ENCODE results near the gene UBAP1L. TPM values are rescaled to one million over a fixed set of nuclear protein-coding genes. Genes with fewer than 3 reads are reported as not detected.
A peak's percentile ranks its signal among the peaks of the same experiment; 100 is the strongest.
"Not testable (repeated sequence)": the region's sequence is repeated elsewhere in the genome, so short reads cannot be mapped to it uniquely, and the experiment has no call there.

Gene UBAP1L
- 1 to 10 TPM; 3.0 to 3.3 TPM for total RNA-seq

- POLR2A ChIA-PET: interaction anchor here (1.0 kb wide), 1 partner anchor 189 kb away, joined by 3 read pairs; the partner anchor contains the start of gene RNU5B-1
- H3K27me3 Mint-ChIP-seq: no peaks in the 10 kb centered on the region
- peaks cover 43% of the 10 kb centered on the region for H3K36me3 Mint-ChIP-seq (ENCODE audit: low read depth)
- no peak for DNase-seq
- CTCF ChIA-PET: interaction anchor here (2.0 kb wide), 1 partner anchor 81 kb away, joined by 5 read pairs; no protein-coding TSS in a partner anchor
- H3K4me1 Mint-ChIP-seq: peaks cover 2% of the 10 kb centered on the region
- no peaks in the 10 kb centered on the region for H3K9me3 Mint-ChIP-seq
- H3K4me3 Mint-ChIP-seq: no peak within 1 kb of the TSS
- no peak within 1 kb of the TSS for H3K27ac Mint-ChIP-seq
Observed at GRCh38 chr15:65115086-65115485, at the start of gene UBAP1L. Gene UBAP1L (minus strand): TSS chr15:65115200. CDS start chr15:65106215, 8,985 bp downstream.

GRCh38 chr15:65164139-65164538 lies 49.1 kb upstream of the UBAP1L start:
- CTCF ChIA-PET: interaction anchor here (0.9 kb wide), 1 partner anchor 28 kb away, joined by 4 read pairs; no protein-coding TSS in a partner anchor

GRCh38 chr15:65163041-65163440 lies 48.0 kb upstream of the UBAP1L start:
- Mint-ChIP-seq H3K9me3 (no peaks in the 10 kb centered on the region), H3K36me3 (ENCODE audit: low read depth) (peaks cover 24% of the 10 kb centered on the region), H3K4me1 (no peaks in the 10 kb centered on the region), H3K4me3 (no peak overlapping the region), H3K27me3 (no peaks in the 10 kb centered on the region), H3K27ac (no peak overlapping the region)
- POLR2A ChIA-PET: interaction anchor here (2.3 kb wide), 1 partner anchor 142 kb away, joined by 7 read pairs; the partner anchor contains the start of gene RNU5B-1
- no peak for DNase-seq
- CTCF ChIA-PET: no interaction called here

More at GRCh38 chr15:65164139-65164538, 49.1 kb upstream of the UBAP1L start:
- no peaks in the 10 kb centered on the region for H3K9me3 Mint-ChIP-seq
- H3K27me3 Mint-ChIP-seq: no peaks in the 10 kb centered on the region
- no peaks in the 10 kb centered on the region for H3K4me1 Mint-ChIP-seq
- no peak overlapping the region for H3K27ac Mint-ChIP-seq
- DNase-seq: no peak
- POLR2A ChIA-PET: interaction anchor here (1.1 kb wide), 1 partner anchor 30 kb away, joined by 3 read pairs; the partner anchor contains the start of gene PDCD7
- H3K36me3 Mint-ChIP-seq (ENCODE audit: low read depth): peaks cover 23% of the 10 kb centered on the region
- H3K4me3 Mint-ChIP-seq: no peak overlapping the region

- H3K27ac Mint-ChIP-seq: no peak overlapping the region
- ChIA-PET POLR2A (interaction anchor here (1.3 kb wide), 1 partner anchor 23 kb away, joined by 3 read pairs; the partner anchor contains the start of gene PDCD7), CTCF (interaction anchor here (1.3 kb wide), 1 partner anchor 8 kb away, joined by 4 read pairs; no protein-coding TSS in a partner anchor)
- H3K27me3 Mint-ChIP-seq: no peaks in the 10 kb centered on the region
- DNase-seq: no peak
- H3K9me3 Mint-ChIP-seq: no peaks in the 10 kb centered on the region
- H3K4me3 Mint-ChIP-seq: no peak overlapping the region
- peaks cover 33% of the 10 kb centered on the region for H3K36me3 Mint-ChIP-seq (ENCODE audit: low read depth)
- H3K4me1 Mint-ChIP-seq: no peaks in the 10 kb centered on the region
Observed at GRCh38 chr15:65156692-65157091, 41.7 kb upstream of the UBAP1L start.

- H3K9me3 Mint-ChIP-seq: no peaks in the 10 kb centered on the region
- no peak for DNase-seq
- no peak overlapping the region for H3K27ac Mint-ChIP-seq
- no peaks in the 10 kb centered on the region for H3K4me1 Mint-ChIP-seq
- no peak overlapping the region for H3K4me3 Mint-ChIP-seq
- CTCF ChIA-PET: no interaction called here
- no peaks in the 10 kb centered on the region for H3K27me3 Mint-ChIP-seq
- peaks cover 36% of the 10 kb centered on the region for H3K36me3 Mint-ChIP-seq (ENCODE audit: low read depth)
- POLR2A ChIA-PET: no interaction called here
Observed at GRCh38 chr15:65154720-65155119, 39.7 kb upstream of the UBAP1L start.

- CTCF ChIA-PET: interaction anchor here (1.4 kb wide), 1 partner anchor 9 kb away, joined by 4 read pairs; no protein-coding TSS in a partner anchor
Observed at GRCh38 chr15:65147902-65148301, 32.9 kb upstream of the UBAP1L start.

GRCh38 chr15:65146438-65146837 lies 31.4 kb upstream of the UBAP1L start:
- Mint-ChIP-seq H3K9me3 (no peaks in the 10 kb centered on the region), H3K27ac (no peak overlapping the region), H3K4me3 (no peak overlapping the region), H3K36me3 (ENCODE audit: low read depth) (peaks cover 21% of the 10 kb centered on the region), H3K4me1 (no peaks in the 10 kb centered on the region), H3K27me3 (no peaks in the 10 kb centered on the region)
- no peak for DNase-seq
- CTCF ChIA-PET: no interaction called here
- POLR2A ChIA-PET: interaction anchor here (0.6 to 1.3 kb wide), 2 partner anchors 62 to 73 kb away, joined by 3 to 4 read pairs; no protein-coding TSS in a partner anchor

More at GRCh38 chr15:65147902-65148301, 32.9 kb upstream of the UBAP1L start:
- Mint-ChIP-seq H3K27ac (no peak overlapping the region), H3K4me1 (no peaks in the 10 kb centered on the region), H3K27me3 (no peaks in the 10 kb centered on the region), H3K9me3 (no peaks in the 10 kb centered on the region), H3K4me3 (no peak overlapping the region), H3K36me3 (ENCODE audit: low read depth) (peaks cover 26% of the 10 kb centered on the region)
- DNase-seq: no peak
- POLR2A ChIA-PET: interaction anchor here (1.0 kb wide), 1 partner anchor 9 kb away, joined by 3 read pairs; no protein-coding TSS in a partner anchor

- CTCF ChIA-PET; H3K9me3 Mint-ChIP-seq; H3K36me3 Mint-ChIP-seq (ENCODE audit: low read depth); H3K4me1 Mint-ChIP-seq; H3K27ac Mint-ChIP-seq; H3K4me3 Mint-ChIP-seq; H3K27me3 Mint-ChIP-seq; DNase-seq: not testable (repeated sequence)
- POLR2A ChIA-PET: interaction anchor here (1.1 kb wide), 1 partner anchor 10 kb away, joined by 3 read pairs; no protein-coding TSS in a partner anchor
Observed at GRCh38 chr15:65138631-65139030, 23.6 kb upstream of the UBAP1L start.

GRCh38 chr15:65137893-65138292 lies 22.9 kb upstream of the UBAP1L start:
- H3K4me1 Mint-ChIP-seq, CTCF ChIA-PET, POLR2A ChIA-PET: not testable (repeated sequence)

GRCh38 chr15:65137089-65137488 lies 22.1 kb upstream of the UBAP1L start:
- H3K4me1 Mint-ChIP-seq: peaks cover 13% of the 10 kb centered on the region
- CTCF ChIA-PET; H3K36me3 Mint-ChIP-seq (ENCODE audit: low read depth); H3K4me3 Mint-ChIP-seq; H3K27ac Mint-ChIP-seq; POLR2A ChIA-PET; H3K9me3 Mint-ChIP-seq; DNase-seq; H3K27me3 Mint-ChIP-seq: not testable (repeated sequence)

More at GRCh38 chr15:65137893-65138292, 22.9 kb upstream of the UBAP1L start:
- not testable (repeated sequence) for H3K36me3 Mint-ChIP-seq (ENCODE audit: low read depth); H3K9me3 Mint-ChIP-seq; H3K4me3 Mint-ChIP-seq; H3K27me3 Mint-ChIP-seq; H3K27ac Mint-ChIP-seq; DNase-seq

GRCh38 chr15:65134538-65134937 lies 19.5 kb upstream of the UBAP1L start:
- CTCF ChIA-PET: interaction anchor here (1.3 to 1.6 kb wide), 2 partner anchors 33 to 152 kb away, joined by 4 to 7 read pairs; partner anchors contain the start of gene PARP16

GRCh38 chr15:65133548-65134200 lies 18.7 kb upstream of the UBAP1L start, which contains the start of gene PDCD7:
Gene PDCD7 (minus strand): TSS chr15:65133808. CDS start chr15:65133781, 27 bp downstream.
- peaks cover 12% of the 10 kb centered on the region for H3K36me3 Mint-ChIP-seq (ENCODE audit: low read depth)
- peaks cover 30% of the 10 kb centered on the region for H3K4me1 Mint-ChIP-seq

More at GRCh38 chr15:65134538-65134937, 19.5 kb upstream of the UBAP1L start:
- no peak overlapping the region for H3K27ac Mint-ChIP-seq
- peaks cover 2% of the 10 kb centered on the region for H3K9me3 Mint-ChIP-seq
- peaks cover 26% of the 10 kb centered on the region for H3K4me1 Mint-ChIP-seq
- no peaks in the 10 kb centered on the region for H3K27me3 Mint-ChIP-seq
- H3K36me3 Mint-ChIP-seq (ENCODE audit: low read depth): peaks cover 9% of the 10 kb centered on the region
- no peak for DNase-seq
- POLR2A ChIA-PET: interaction anchor here (0.9 to 2.4 kb wide), 9 partner anchors 10 to 747 kb away, joined by 3 to 19 read pairs (median 7); partner anchors contain the start of genes CLPX, PARP16, RNU5B-1 and TRIP4
- H3K4me3 Mint-ChIP-seq: peak overlapping the region; percentile 88

More at GRCh38 chr15:65133548-65134200, 18.7 kb upstream of the UBAP1L start, which contains the start of gene PDCD7:
- peak within 1 kb of the TSS; percentile 88 for H3K4me3 Mint-ChIP-seq
- CTCF ChIA-PET: interaction anchor here (0.5 to 1.6 kb wide), 3 partner anchors 32 to 192 kb away, joined by 3 to 7 read pairs (median 4); partner anchors contain the start of gene PARP16
- H3K9me3 Mint-ChIP-seq: peaks cover 2% of the 10 kb centered on the region
- H3K27me3 Mint-ChIP-seq: no peaks in the 10 kb centered on the region
- H3K27ac Mint-ChIP-seq: peak within 1 kb of the TSS; percentile 86
- POLR2A ChIA-PET: interaction anchor here (0.6 to 2.4 kb wide), 17 partner anchors 10 to 746 kb away, joined by 3 to 19 read pairs (median 4); partner anchors contain the start of genes CLPX, PARP16, PIF1 and RNU5B-1
- peak; percentile 87 for DNase-seq
